ENCODE data around the gene FLT3.

Gene FLT3

DNA sequence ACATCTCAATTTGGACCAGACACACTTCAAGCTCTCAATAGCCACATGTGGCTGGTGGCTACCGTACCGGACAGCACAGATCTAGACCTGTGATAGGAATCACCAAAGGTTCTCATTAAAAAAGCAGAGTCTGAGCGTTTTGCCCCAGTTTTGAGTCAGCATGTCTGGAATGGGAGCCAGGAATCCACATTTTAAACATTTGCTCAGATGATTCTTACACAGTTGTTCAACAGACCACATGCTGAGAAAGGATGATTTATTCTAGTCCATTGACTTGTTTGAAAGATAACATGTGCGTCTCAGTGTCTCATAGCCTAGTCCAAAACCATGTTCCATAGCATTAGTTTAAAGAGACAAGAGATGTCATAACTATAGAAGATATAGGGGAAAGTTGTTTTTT is 53.4 kb downstream of the FLT3 start:
- H3K4me1 ChIP-seq (ENCODE audit: insufficient read depth, poor library complexity, severe bottlenecking) = no peaks in the 10 kb centered on the region
- H3K9me3 ChIP-seq (ENCODE audit: severe bottlenecking) = no peaks in the 10 kb centered on the region
- DNase-seq (ENCODE audit: low spot score) = no peak
- H3K4me3 ChIP-seq (ENCODE audit: severe bottlenecking) = no peak overlapping the region
- no peak overlapping the region for H3K27ac ChIP-seq (ENCODE audit: poor library complexity, severe bottlenecking)
- ATAC-seq (ENCODE audit: low read depth) = no peak
- no peaks in the 10 kb centered on the region for H3K36me3 ChIP-seq (ENCODE audit: low read depth)
- TF ChIP-seq, protein P1, sequence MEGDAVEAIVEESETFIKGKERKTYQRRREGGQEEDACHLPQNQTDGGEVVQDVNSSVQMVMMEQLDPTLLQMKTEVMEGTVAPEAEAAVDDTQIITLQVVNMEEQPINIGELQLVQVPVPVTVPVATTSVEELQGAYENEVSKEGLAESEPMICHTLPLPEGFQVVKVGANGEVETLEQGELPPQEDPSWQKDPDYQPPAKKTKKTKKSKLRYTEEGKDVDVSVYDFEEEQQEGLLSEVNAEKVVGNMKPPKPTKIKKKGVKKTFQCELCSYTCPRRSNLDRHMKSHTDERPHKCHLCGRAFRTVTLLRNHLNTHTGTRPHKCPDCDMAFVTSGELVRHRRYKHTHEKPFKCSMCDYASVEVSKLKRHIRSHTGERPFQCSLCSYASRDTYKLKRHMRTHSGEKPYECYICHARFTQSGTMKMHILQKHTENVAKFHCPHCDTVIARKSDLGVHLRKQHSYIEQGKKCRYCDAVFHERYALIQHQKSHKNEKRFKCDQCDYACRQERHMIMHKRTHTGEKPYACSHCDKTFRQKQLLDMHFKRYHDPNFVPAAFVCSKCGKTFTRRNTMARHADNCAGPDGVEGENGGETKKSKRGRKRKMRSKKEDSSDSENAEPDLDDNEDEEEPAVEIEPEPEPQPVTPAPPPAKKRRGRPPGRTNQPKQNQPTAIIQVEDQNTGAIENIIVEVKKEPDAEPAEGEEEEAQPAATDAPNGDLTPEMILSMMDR (IDR thresholded peaks at IDR 0.05; ENCODE audit: poor library complexity, severe bottlenecking) = no peak
- H3K27me3 ChIP-seq (ENCODE audit: insufficient read depth, poor library complexity, severe bottlenecking) = peaks cover 3% of the 10 kb centered on the region

DNA sequence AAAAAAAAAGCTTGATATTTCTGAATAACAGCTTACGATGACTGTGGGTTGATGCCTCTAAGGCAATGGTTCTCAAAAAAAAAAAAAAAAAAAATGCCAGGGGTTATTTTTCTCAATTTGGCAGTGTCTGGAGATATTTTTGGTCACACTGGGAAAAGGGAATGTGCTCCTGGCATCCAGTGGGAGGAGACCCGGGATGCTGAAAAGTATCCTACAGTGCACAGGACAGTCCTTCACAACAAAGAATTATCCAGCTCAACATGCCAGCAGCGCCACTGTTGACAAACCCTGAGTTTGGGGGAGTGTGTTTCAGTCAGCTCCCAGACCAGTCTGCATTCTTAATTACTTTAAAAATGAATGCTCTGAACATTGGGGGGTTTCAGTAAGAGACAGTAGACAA is 54.5 kb downstream of the FLT3 start:
- Histone ChIP-seq H3K4me3 (ENCODE audit: severe bottlenecking) (no peak overlapping the region), H3K36me3 (ENCODE audit: low read depth) (no peaks in the 10 kb centered on the region), H3K27me3 (ENCODE audit: insufficient read depth, poor library complexity, severe bottlenecking) (peaks cover 3% of the 10 kb centered on the region), H3K27ac (ENCODE audit: poor library complexity, severe bottlenecking) (no peak overlapping the region), H3K4me1 (ENCODE audit: insufficient read depth, poor library complexity, severe bottlenecking) (no peaks in the 10 kb centered on the region), H3K9me3 (ENCODE audit: severe bottlenecking) (no peaks in the 10 kb centered on the region)
- DNase-seq (ENCODE audit: low spot score) = no peak
- ATAC-seq (ENCODE audit: low read depth) = no peak
- TF ChIP-seq, protein P1 (IDR thresholded peaks at IDR 0.05; ENCODE audit: poor library complexity, severe bottlenecking) = no peak

DNA sequence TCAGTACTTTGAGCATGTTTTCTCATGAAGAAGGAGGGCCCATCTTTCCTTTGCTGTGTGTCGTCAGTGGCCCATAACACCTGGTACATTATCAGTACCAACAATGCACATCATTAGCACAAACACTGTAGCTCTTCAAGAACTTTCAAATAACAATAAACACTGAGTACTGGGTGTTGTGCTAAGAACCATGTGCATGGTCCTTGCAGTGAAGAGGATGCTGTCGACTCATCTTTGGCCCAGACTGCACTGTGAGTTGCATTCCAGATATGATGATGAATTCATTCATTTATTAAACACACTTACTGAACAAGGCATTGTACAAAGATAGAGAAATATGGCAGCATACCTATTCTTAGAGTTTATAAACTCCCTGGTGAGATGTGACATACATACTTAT is 55.8 kb downstream of the FLT3 start:
- no peaks in the 10 kb centered on the region for H3K9me3 ChIP-seq (ENCODE audit: severe bottlenecking)
- TF ChIP-seq, protein P1 (IDR thresholded peaks at IDR 0.05; ENCODE audit: poor library complexity, severe bottlenecking) = no peak
- no peak overlapping the region for H3K27ac ChIP-seq (ENCODE audit: poor library complexity, severe bottlenecking)
- H3K4me3 ChIP-seq (ENCODE audit: severe bottlenecking) = no peak overlapping the region
- H3K27me3 ChIP-seq (ENCODE audit: insufficient read depth, poor library complexity, severe bottlenecking) = no peaks in the 10 kb centered on the region
- DNase-seq (ENCODE audit: low spot score) (no peak), ATAC-seq (ENCODE audit: low read depth) (no peak)
- H3K36me3 ChIP-seq (ENCODE audit: low read depth) = no peaks in the 10 kb centered on the region
- H3K4me1 ChIP-seq (ENCODE audit: insufficient read depth, poor library complexity, severe bottlenecking) = no peaks in the 10 kb centered on the region

DNA sequence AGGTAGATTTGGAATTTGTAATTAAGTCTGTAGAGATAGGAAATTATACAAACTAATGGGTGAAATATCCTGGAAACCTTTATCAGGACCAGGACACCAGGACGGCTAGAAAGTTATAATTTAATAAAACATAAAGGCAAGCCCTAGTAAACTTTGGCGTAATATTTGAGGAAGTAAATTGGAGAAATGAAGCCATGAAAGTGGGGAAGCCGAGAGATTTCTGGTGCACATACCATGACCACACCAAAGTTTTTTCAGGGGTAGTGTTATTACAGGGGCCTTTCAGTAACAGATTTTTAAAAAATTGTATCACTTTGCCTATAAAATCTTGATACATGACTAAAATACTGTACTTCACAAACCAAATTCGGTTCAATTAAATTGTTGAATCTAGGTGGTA is 57.2 kb downstream of the FLT3 start:
- TF ChIP-seq, protein P1 (IDR thresholded peaks at IDR 0.05; ENCODE audit: poor library complexity, severe bottlenecking) = no peak
- Histone ChIP-seq H3K9me3 (ENCODE audit: severe bottlenecking) (no peaks in the 10 kb centered on the region), H3K36me3 (ENCODE audit: low read depth) (no peaks in the 10 kb centered on the region), H3K4me3 (ENCODE audit: severe bottlenecking) (no peak overlapping the region), H3K27me3 (ENCODE audit: insufficient read depth, poor library complexity, severe bottlenecking) (no peaks in the 10 kb centered on the region), H3K4me1 (ENCODE audit: insufficient read depth, poor library complexity, severe bottlenecking) (no peaks in the 10 kb centered on the region), H3K27ac (ENCODE audit: poor library complexity, severe bottlenecking) (no peak overlapping the region)
- ATAC-seq (ENCODE audit: low read depth) (no peak), DNase-seq (ENCODE audit: low spot score) (no peak)

DNA sequence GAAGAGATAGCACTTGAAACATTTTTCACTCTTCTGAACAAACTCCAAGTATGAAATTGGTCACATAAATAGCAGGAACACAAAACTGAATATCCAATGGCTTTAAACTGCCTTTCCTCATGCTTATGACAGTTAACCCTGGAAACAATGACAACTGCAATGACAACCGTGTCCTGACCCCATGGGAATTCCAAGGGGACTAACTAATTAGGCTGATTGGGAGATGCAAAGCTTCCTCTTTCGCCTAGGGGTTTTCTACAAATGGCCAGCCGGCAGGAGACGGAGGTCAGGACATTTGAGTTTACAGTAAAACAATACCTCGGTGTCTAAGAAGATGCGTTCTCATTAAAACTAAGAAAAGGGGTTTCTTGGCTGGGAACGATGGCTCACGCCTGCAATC is 58.9 kb downstream of the FLT3 start:
- no peaks in the 10 kb centered on the region for H3K36me3 ChIP-seq (ENCODE audit: low read depth)
- H3K4me1 ChIP-seq (ENCODE audit: insufficient read depth, poor library complexity, severe bottlenecking) = no peaks in the 10 kb centered on the region
- DNase-seq (ENCODE audit: low spot score) (no peak), ATAC-seq (ENCODE audit: low read depth) (no peak)
- H3K27ac ChIP-seq (ENCODE audit: poor library complexity, severe bottlenecking) = no peak overlapping the region
- H3K27me3 ChIP-seq (ENCODE audit: insufficient read depth, poor library complexity, severe bottlenecking) = no peaks in the 10 kb centered on the region
- TF ChIP-seq, protein P1 (IDR thresholded peaks at IDR 0.05; ENCODE audit: poor library complexity, severe bottlenecking) = no peak
- H3K9me3 ChIP-seq (ENCODE audit: severe bottlenecking) = no peaks in the 10 kb centered on the region
- no peak overlapping the region for H3K4me3 ChIP-seq (ENCODE audit: severe bottlenecking)

All from RWPE2 (cell line).